ENCODE data around the gene TMEM95. TPM values are rescaled to one million over a fixed set of nuclear protein-coding genes. Genes with fewer than 3 reads are reported as not detected.

TMEM95 gene, protein sequence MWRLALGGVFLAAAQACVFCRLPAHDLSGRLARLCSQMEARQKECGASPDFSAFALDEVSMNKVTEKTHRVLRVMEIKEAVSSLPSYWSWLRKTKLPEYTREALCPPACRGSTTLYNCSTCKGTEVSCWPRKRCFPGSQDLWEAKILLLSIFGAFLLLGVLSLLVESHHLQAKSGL
- total RNA-seq: not detected

DNA sequence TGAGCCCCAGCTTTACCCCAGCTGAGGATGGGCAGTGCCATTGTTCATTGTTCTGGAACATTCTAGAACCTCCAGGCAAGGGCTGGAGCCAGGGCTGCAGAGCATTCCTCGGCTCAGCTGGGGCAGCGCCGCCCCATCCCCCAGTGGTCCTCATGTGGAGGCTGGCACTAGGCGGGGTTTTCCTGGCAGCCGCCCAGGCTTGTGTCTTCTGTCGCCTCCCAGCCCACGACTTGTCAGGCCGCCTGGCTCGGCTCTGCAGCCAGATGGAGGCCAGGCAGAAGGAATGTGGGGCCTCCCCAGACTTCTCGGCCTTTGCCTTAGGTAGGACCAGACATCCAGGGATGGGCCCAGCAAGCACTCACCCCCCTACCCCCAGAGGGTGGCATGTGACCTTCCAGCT is at the start of gene TMEM95:
Gene TMEM95 (plus strand): TSS at position 104 of the 400 bp plus-strand sequence. CDS start 49 bp downstream, at position 153.

DNA sequence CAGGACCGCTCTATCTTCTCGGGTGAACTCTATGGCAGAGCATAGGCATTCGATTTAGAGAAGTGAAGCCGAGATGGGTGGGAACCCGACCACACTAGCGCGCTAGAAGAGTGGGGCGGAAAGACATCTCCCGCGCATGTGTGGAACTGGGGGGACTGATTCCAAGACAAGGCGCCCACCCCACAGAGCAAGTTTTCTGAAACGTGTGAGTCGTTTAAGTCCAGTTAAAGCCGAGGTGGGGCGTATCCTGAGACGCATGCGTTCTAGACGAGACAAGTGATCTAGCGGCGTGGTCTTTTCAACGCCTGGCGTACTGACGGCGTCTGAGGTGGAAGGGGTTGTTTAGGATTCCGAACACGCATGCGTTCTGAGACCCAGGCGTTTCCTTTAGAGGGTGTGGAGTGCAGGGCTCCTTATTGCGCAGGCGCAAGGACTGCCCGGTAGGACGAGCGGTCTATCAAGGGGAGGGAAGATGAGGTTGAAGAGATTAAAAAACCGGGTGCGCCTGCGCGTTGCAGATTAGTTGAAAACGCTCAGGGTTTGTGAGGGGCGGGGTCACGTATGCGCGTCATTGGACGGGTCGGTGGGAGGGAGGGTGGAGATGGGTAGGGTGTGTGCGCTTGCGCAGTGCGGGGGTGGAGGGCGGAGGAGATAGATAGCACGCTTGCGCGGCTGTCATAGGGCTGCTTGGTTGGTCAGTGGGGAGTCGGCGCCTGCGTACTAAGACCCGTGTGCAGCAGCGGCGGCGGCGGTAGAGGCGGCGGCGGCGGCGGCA is 47.9 kb upstream of the TMEM95 start, which contains the start of gene EIF5A:
Gene EIF5A (plus strand): TSS at position 718 of the 775 bp plus-strand sequence. CDS start 2,008 bp downstream, outside the sequence.

GRCh38 chr17:7314719-7315569 is 40.0 kb upstream of the TMEM95 start, which contains the start of gene GPS2:
TSS of gene GPS2 (minus strand) at chr17:7315360. CDS start at chr17:7315052, 308 bp downstream.

GRCh38 chr17:7328840-7329373 is 26.0 kb upstream of the TMEM95 start, which contains the start of gene NEURL4:
TSS of gene NEURL4 (minus strand) at chr17:7329335. CDS start at chr17:7329312, 23 bp downstream.

GRCh38 chr17:7336240-7337175 is 18.4 kb upstream of the TMEM95 start, which contains the start of gene ACAP1:
TSS of gene ACAP1 (plus strand) at chr17:7336529. CDS start at chr17:7336735, 206 bp downstream.

GRCh38 chr17:7351665-7352502 is 3.1 kb upstream of the TMEM95 start, which contains the start of gene KCTD11:
TSS of gene KCTD11 (plus strand) at chr17:7352162.

DNA sequence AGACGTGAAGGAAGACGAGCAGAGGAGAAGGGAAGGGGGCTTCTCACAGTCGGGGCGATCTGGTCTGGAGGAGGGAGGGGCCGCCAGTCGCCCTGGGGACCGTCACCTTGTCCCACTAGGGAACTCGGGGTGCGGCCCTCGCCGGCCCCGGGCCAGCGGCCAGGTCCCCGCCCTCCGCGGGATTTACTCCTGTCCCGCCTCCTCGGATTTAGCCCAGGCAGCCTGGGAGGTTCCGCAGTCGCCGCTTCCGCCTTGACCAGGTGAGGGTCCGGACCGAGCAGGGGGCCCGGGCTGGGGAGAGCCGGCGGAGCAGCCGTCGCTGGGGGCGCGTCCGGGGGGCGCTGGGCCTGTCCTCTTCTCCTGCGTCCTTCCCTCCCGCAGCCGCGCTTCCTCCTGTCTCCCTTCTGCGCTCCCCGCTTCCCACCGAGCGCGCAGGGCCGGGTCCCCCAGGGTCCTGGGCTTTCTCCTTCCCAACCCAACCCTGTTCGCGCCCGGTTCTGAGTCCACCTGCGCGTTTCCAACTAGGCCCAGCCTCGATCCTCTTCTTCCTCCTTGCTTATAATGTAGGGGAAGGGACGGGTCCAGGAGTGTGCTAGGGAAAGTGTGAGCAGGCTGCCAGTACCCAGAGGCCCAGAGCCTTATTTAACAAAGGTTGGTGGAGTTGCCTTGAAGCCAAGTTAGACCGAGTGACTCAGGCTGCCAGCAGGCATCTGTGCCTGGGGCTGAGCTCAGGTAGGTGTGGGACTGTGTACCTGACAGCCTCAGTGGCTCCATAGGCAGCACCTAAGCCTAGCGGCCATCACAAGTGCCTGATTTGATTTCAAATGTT is 26.1 kb downstream of the TMEM95 start, which contains the start of gene TNK1:
Gene TNK1 (plus strand): TSS at position 235 of the 829 bp plus-strand sequence. CDS start 1,838 bp downstream, outside the sequence.

DNA sequence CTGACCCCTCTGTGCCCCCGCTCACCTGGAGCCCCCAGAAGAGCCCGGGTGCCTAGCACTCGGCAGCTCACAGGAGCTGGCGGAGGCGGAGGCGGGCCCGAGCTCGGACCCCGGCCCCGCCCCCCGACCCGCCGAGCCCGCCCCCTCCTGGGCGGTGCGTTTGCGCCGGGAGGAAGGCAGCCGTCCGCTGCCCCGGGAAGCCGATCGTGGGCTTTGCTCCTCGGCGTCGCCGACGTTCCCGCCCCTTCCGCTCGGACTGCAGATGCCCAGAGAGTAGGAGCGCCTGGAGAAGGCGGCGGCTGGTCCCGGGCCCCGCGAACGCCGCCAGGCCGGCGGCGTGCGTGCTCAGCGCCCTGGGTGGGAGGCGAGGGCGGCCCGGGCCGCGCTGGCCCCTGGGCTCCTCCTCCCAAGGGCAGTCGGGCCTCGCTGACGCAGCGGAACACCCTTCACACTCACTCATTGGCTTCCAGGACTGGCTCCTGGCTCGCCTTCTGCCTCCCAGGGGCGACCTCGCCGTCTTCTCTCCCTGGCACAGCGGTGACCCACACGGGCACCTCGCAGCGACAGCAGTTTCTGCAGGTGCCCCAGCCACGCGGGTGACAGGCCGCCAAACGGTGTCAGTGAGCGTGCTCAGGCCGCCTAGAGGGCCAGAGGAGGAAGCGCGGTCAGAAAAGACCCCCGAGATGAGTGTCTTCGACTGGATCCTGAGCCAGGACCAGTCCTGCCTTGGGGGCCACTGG is 39.7 kb downstream of the TMEM95 start, which contains the start of gene PLSCR3:
Gene PLSCR3 (minus strand): TSS at position 74 of the 740 bp plus-strand sequence. CDS start 415 bp downstream, outside the sequence.

GRCh38 chr17:7403977-7404736 is 49.2 kb downstream of the TMEM95 start, which contains the start of gene TMEM256:
TSS of gene TMEM256 (minus strand) at chr17:7404097. CDS start at chr17:7404084, 13 bp downstream.

Small RNA genes within 50 kb of the gene (small RNA-seq; reads per million reads assigned to genes)
- not detected for gene AC026954.2 (ENCODE audit: low replicate concordance)

Other genes starting within 250 kb of the TMEM95 start
- not detected for gene ASGR2, start 240.3 kb upstream of the TMEM95 start, total RNA-seq
- gene ASGR1, start 175.8 kb upstream of the TMEM95 start, total RNA-seq: 12.5 TPM
- 155 TPM for gene DLG4, start 135.3 kb upstream of the TMEM95 start, total RNA-seq
- gene ACADVL, start 135.2 kb upstream of the TMEM95 start, total RNA-seq: 147 TPM
- 81.4 TPM for gene DVL2, start 120.6 kb upstream of the TMEM95 start, total RNA-seq
- 25.7 TPM for gene PHF23, start 115.7 kb upstream of the TMEM95 start, total RNA-seq
- 103 TPM for gene GABARAP, start 112.7 kb upstream of the TMEM95 start, total RNA-seq
- 34.1 TPM for gene CTDNEP1, start 103.4 kb upstream of the TMEM95 start, total RNA-seq
- 26.6 TPM for gene ELP5, start 102.9 kb upstream of the TMEM95 start, total RNA-seq
- gene CLDN7, start 92.7 kb upstream of the TMEM95 start, total RNA-seq: not detected
- not detected for gene SLC2A4, start 73.4 kb upstream of the TMEM95 start, total RNA-seq
- gene YBX2, start 60.5 kb upstream of the TMEM95 start, total RNA-seq: 2.5 TPM
- gene EIF5A, start 47.5 kb upstream of the TMEM95 start, total RNA-seq: 132 TPM
- 59.8 TPM for gene GPS2, start 39.8 kb upstream of the TMEM95 start, total RNA-seq
- 61.0 TPM for gene NEURL4, start 25.8 kb upstream of the TMEM95 start, total RNA-seq
- gene ACAP1, start 18.6 kb upstream of the TMEM95 start, total RNA-seq: not detected
- gene KCTD11, start 3.0 kb upstream of the TMEM95 start, total RNA-seq: 2.5 TPM
- gene TNK1, start 25.9 kb downstream of the TMEM95 start, total RNA-seq: 1.3 TPM
- gene PLSCR3, start 39.4 kb downstream of the TMEM95 start, total RNA-seq: 29.7 TPM
- 42.9 TPM for gene TMEM256, start 48.9 kb downstream of the TMEM95 start, total RNA-seq
- gene NLGN2, start 52.7 kb downstream of the TMEM95 start, total RNA-seq: 22.8 TPM
- not detected for gene SPEM1, start 65.2 kb downstream of the TMEM95 start, total RNA-seq
- gene SPEM2, start 70.5 kb downstream of the TMEM95 start, total RNA-seq: not detected
- gene SPEM3, start 73.7 kb downstream of the TMEM95 start, total RNA-seq: not detected
- gene TMEM102, start 80.3 kb downstream of the TMEM95 start, total RNA-seq: 1.9 TPM
- gene FGF11, start 84.4 kb downstream of the TMEM95 start, total RNA-seq: 13.1 TPM
- gene CHRNB1, start 89.9 kb downstream of the TMEM95 start, total RNA-seq: 15.3 TPM
- gene ZBTB4, start 124.5 kb downstream of the TMEM95 start, total RNA-seq: 20.0 TPM
- gene SLC35G6, start 126.3 kb downstream of the TMEM95 start, total RNA-seq: not detected
- 106 TPM for gene POLR2A, start 129.2 kb downstream of the TMEM95 start, total RNA-seq
- 6.6 TPM for gene TNFSF12, start 193.9 kb downstream of the TMEM95 start, total RNA-seq
- 0.94 TPM for gene TNFSF13, start 203.6 kb downstream of the TMEM95 start, total RNA-seq
- 67.6 TPM for gene SENP3, start 206.8 kb downstream of the TMEM95 start, total RNA-seq
- 1.6 TPM for gene CD68, start 224.5 kb downstream of the TMEM95 start, total RNA-seq
- 36.6 TPM for gene MPDU1, start 228.7 kb downstream of the TMEM95 start, total RNA-seq
- gene SOX15, start 234.9 kb downstream of the TMEM95 start, total RNA-seq: 1.6 TPM

Data from parietal lobe (tissue), 2 donors.